ENCODE measurements around the gene MEGF11. TPM values are rescaled to one million over a fixed set of nuclear protein-coding genes. Genes with fewer than 3 reads are reported as not detected.

MEGF11 gene
- total RNA-seq, 4 donors from 2014 or later: not detected

- intact Hi-C loops (cut with DNase I): no loop called here
- Histone ChIP-seq H3K27me3 (peaks cover 0 to 7% (median 0%) of the 10 kb centered on the region in 4 donors), H3K4me3 (no peak overlapping the region), H3K4me1 (no peaks in the 10 kb centered on the region), H3K9me3 (no peaks in the 10 kb centered on the region), H3K27ac (no peak overlapping the region), H3K36me3 (no peaks in the 10 kb centered on the region)
- 65 to 69% methylated on average over 7 of the region's 7 CpGs for WGBS, 2 donors
- TF ChIP-seq, protein P1, sequence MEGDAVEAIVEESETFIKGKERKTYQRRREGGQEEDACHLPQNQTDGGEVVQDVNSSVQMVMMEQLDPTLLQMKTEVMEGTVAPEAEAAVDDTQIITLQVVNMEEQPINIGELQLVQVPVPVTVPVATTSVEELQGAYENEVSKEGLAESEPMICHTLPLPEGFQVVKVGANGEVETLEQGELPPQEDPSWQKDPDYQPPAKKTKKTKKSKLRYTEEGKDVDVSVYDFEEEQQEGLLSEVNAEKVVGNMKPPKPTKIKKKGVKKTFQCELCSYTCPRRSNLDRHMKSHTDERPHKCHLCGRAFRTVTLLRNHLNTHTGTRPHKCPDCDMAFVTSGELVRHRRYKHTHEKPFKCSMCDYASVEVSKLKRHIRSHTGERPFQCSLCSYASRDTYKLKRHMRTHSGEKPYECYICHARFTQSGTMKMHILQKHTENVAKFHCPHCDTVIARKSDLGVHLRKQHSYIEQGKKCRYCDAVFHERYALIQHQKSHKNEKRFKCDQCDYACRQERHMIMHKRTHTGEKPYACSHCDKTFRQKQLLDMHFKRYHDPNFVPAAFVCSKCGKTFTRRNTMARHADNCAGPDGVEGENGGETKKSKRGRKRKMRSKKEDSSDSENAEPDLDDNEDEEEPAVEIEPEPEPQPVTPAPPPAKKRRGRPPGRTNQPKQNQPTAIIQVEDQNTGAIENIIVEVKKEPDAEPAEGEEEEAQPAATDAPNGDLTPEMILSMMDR (IDR thresholded peaks at IDR 0.05): no peak
- TF ChIP-seq POLR2A (IDR thresholded peaks at IDR 0.05): no peak
- DNase-seq: no peak
These were observed 201.7 kb downstream of the MEGF11 start for GRCh38 chr15:66051833-66052232.

- H3K36me3 ChIP-seq: no peaks in the 10 kb centered on the region
- TF ChIP-seq, protein P1 (IDR thresholded peaks at IDR 0.05): no peak
- H3K9me3 ChIP-seq: no peaks in the 10 kb centered on the region
- no peak overlapping the region for H3K27ac ChIP-seq
- 60 to 74% methylated on average over 5 of the region's 5 CpGs for WGBS, 2 donors
- H3K4me1 ChIP-seq: no peaks in the 10 kb centered on the region
- no peak for DNase-seq
- intact Hi-C loops (cut with DNase I): no loop called here
- no peak overlapping the region for H3K4me3 ChIP-seq
- H3K27me3 ChIP-seq: peaks cover 0 to 6% (median 0%) of the 10 kb centered on the region in 4 donors
These were observed 203.3 kb downstream of the MEGF11 start for GRCh38 chr15:66050264-66050663.

DNA sequence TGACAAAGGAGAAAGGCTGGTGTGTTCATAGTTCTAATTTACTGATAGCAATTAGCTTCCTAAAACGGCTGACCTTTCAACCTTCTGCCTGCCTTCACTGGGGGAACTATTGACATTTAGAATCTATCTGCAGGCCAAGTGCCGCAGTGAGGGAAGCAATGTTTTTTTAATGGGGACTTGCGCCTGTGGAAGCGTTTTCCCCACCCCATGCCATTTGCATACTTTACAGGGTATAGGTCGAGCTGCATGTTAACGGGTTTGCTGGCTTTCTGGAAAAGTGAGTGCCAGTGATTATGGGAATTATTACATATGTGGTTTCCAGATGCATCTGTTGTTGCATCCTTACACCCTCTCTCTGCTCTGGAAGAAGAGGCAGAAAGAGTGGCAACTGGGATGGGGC lies 204.2 kb downstream of the MEGF11 start:
- no peak overlapping the region for H3K27ac ChIP-seq
- H3K4me1 ChIP-seq: no peaks in the 10 kb centered on the region
- intact Hi-C loops (cut with DNase I): no loop called here
- TF ChIP-seq POLR2A (IDR thresholded peaks at IDR 0.05): no peak
- TF ChIP-seq, protein P1 (IDR thresholded peaks at IDR 0.05): no peak
- H3K9me3 ChIP-seq: no peaks in the 10 kb centered on the region
- peaks cover 0 to 10% (median 0%) of the 10 kb centered on the region in 4 donors for H3K27me3 ChIP-seq
- H3K4me3 ChIP-seq: no peak overlapping the region
- 59 to 73% methylated on average over 3 to 6 of the region's 6 CpGs for WGBS, 2 donors
- H3K36me3 ChIP-seq: no peaks in the 10 kb centered on the region
- no peak for DNase-seq

DNA sequence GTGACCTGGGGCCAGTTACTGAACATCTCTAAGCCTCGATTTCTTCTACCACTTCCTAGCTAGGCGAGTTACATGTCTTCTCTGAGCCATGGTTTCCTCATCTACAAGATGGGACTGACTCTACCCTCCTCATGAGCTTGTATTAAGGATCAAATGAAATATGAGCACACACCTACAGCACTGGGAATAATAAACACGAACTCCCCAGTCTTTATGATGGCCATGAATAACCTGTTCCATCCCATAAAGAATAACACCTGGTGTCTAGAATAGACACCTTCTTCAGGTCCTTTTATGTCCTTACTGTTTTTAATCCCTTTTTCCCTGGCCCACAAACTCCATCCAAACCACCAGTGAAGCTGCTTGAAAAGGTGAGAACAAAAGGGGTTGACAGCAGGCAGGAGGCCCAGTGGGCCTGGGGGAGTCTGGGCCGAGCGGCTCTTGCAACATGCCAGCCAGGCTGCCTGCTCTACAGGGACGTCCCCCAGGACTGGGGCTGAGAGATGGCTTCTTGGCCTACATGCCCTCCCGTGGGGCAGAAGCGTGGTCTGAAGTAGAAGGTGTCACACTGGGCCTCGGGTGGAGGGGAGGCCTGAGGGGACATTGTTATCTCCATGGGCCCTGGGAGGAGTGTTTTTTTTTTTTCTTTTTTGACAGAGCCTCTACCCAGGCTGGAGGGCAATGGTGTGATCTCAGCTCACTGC lies 206.1 kb downstream of the MEGF11 start:
- Histone ChIP-seq H3K4me3 (no peak overlapping the region), H3K27ac (no peak overlapping the region), H3K27me3 (peaks cover 0 to 24% (median 0%) of the 10 kb centered on the region in 4 donors), H3K4me1 (no peaks in the 10 kb centered on the region), H3K36me3 (no peaks in the 10 kb centered on the region), H3K9me3 (no peaks in the 10 kb centered on the region)
- 57 to 75% methylated on average over 7 to 9 of the region's 9 CpGs for WGBS, 2 donors
- no peak for DNase-seq
- intact Hi-C loops (cut with DNase I): no loop called here
- TF ChIP-seq, protein P1 (IDR thresholded peaks at IDR 0.05): no peak
- no peak for TF ChIP-seq POLR2A (IDR thresholded peaks at IDR 0.05)

DNA sequence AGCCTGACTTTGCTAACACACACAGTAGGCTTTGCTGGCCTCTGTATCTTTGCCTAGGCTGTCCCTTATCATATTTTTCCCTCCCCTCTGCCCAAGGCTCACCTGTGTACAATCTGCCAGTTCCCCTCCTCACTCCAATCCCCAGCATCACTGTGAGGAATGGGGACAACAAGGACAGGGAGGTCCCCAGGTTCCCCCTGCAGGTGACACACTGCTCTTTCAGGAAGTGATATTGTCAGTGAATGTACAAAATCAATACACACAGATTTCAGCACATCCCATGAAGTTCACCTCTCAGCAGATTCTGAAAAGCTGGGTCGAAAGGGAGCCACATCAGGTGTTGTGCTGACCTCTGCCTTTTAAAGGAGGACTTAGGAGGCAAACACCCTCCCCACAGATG lies 206.8 kb downstream of the MEGF11 start:
- no peaks in the 10 kb centered on the region for H3K36me3 ChIP-seq
- TF ChIP-seq POLR2A (IDR thresholded peaks at IDR 0.05): no peak
- TF ChIP-seq, protein P1 (IDR thresholded peaks at IDR 0.05): no peak
- H3K4me1 ChIP-seq: no peaks in the 10 kb centered on the region
- H3K27ac ChIP-seq: no peak overlapping the region
- no peaks in the 10 kb centered on the region for H3K9me3 ChIP-seq
- no peak for DNase-seq
- intact Hi-C loops (cut with DNase I): no loop called here
- H3K4me3 ChIP-seq: no peak overlapping the region
- 33% methylated on average over 1 of the region's 1 CpG; no CpG with 5 or more reads in 1 of the 2 donors for WGBS, 2 donors
- peaks cover 0 to 31% (median 0%) of the 10 kb centered on the region in 4 donors for H3K27me3 ChIP-seq
